ENCODE data around the gene TMEM233.

DNA sequence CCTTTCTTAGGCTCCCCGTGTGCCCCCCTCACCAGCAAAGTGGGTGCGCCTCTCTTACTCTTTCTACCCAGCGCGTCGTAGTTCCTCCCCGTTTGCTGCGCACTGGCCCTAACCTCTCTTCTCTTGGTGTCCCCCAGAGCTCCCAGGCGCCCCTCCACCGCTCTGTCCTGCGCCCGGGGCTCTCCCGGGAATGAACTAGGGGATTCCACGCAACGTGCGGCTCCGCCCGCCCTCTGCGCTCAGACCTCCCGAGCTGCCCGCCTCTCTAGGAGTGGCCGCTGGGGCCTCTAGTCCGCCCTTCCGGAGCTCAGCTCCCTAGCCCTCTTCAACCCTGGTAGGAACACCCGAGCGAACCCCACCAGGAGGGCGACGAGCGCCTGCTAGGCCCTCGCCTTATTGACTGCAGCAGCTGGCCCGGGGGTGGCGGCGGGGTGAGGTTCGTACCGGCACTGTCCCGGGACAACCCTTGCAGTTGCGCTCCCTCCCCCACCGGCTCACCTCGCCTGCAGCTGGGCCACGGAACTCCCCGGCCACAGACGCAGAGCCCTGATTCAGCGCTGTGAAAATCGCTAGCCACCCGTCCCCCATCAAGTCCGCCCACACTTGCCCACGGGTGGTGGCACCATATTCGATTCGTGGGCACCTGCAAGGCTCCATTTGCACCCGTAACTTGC lies 1.3 kb downstream of the TMEM233 start:
- TF ChIP-seq CTCF (conservative IDR thresholded peaks at IDR 0.05; ENCODE audit: low read length) = no peak
- no peak for TF ChIP-seq EZH2phosphoT487 (IDR thresholded peaks at IDR 0.05; ENCODE audit: borderline replicate concordance, low read depth, low read length)
